ENCODE results near the gene KDM4B. TPM values are rescaled to one million over a fixed set of nuclear protein-coding genes. Genes with fewer than 3 reads are reported as not detected.
"Not testable (repeated sequence)": the region's sequence is repeated elsewhere in the genome, so short reads cannot be mapped to it uniquely, and the experiment has no call there.

KDM4B gene
- 30.9 TPM for total RNA-seq

GRCh38 chr19:4968462-4969291 lies at the start of gene KDM4B:
Gene KDM4B (plus strand): TSS chr19:4969113. CDS start chr19:5032891, 63,778 bp downstream.
- DNase-seq: peak; percentile 99

DNA sequence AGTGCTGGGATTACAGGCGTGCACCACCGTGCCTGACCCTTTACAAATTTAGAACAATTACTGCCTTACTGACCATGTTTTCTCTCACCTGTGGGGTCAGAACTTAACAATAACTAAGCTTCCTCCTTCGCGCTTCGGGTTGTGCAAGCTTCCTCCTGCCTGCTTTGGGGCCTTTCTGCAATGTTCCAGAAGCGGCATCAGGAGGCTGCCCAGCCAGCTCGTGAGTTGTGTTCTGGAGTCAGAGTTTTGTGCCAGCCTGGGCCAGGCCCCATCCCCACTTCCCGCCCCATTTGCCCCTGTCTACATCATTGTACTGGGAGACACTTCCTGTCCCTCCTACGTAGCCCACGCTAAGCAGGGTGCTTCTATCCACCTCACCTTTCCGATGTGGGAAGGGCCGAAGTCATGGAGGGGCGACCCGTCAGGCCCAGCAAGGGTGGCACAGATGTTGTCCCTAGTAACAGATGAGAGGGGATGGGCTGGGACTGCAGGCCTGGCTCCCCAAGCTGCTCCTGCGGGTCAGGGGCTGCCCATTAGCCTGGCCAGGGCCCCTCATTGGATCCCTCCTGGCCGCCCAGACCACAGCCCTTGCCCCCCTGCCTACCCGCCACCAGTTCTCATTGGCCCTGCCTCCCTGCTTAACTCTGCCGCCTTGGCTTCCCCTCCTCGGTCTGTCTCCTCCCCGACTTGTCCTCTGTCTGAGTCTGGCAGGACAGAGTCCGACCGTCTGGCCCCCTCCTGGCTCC lies 46.2 kb upstream of the KDM4B start:
- DNase-seq: no peak

- DNase-seq: no peak
Measured at GRCh38 chr19:4923276-4923747, 45.6 kb upstream of the KDM4B start.

GRCh38 chr19:4929186-4929585 lies 39.7 kb upstream of the KDM4B start:
- DNase-seq: peak; percentile 36

DNA sequence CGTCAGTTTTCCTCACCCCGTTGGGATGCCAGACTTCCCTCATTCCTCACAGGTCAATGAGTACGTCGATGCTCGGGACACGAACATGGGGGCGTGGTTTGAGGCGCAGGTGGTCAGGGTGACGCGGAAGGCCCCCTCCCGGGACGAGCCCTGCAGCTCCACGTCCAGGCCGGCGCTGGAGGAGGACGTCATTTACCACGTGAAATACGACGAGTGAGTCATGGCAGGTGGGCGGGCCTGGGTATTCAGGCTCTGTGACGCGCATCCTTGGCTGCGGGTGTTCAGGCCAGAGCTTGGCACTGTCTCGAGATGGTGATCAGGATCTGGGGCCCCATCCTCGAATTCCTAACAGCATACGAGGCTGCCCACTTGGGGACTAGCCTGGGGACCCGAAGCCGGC lies 38.2 kb upstream of the KDM4B start:
- no peak for DNase-seq

DNA sequence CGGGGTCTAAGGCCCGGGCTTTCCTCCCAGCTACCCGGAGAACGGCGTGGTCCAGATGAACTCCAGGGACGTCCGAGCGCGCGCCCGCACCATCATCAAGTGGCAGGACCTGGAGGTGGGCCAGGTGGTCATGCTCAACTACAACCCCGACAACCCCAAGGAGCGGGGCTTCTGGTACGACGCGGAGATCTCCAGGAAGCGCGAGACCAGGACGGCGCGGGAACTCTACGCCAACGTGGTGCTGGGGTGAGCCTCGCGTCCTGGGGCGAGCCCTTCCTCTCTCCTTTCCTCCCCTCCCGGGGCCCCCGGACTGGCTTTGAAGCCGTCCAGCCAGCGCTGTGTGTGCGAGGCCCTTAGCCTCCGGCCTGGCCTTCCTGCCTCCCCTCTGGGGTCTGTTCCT lies 36.2 kb upstream of the KDM4B start:
- DNase-seq: no peak

DNA sequence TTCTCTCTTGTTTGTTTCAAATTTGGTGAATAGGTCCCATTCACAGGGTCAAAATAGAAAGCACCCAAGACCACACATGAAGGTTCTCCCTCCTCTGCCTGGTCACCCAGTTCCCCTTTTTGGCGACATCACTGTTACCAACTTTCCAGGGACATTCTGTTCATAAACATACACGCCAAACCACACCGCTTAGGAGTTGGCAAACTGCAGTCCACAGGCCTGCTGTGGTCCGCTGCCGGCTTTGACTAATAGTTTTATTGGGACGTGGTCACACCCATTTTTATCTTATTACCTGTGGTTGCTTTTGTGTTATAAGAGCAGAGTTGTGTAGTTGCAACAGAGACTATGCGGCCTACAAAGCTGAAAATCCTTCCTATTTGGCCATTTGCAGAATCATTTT lies 35.4 kb upstream of the KDM4B start:
- no peak for DNase-seq

DNA sequence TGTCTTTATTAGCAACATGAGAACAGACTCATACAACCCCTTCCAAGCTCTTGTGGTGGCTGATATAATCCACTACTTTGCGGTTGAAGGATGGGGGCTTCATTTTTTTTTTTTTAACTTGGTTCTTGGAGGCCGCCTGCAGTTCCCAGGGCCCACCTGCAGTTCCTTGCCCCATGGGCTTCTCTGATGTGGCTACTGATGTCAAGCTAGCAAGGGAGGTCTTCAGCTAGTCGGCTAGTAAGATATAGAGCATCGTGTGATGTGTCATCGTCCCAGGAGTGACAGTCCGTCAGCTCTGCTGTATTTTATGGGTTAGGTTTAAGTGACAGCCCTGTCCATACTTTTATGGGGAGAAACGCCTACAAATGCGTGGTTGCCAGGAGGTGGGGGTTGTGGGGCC lies 33.5 kb upstream of the KDM4B start:
- DNase-seq: no peak

GRCh38 chr19:4937060-4937459 lies 31.9 kb upstream of the KDM4B start:
- no peak for DNase-seq

GRCh38 chr19:4938461-4938860 lies 30.5 kb upstream of the KDM4B start:
- not testable (repeated sequence) for DNase-seq

- no peak for DNase-seq
Measured at GRCh38 chr19:4939466-4939865, 29.4 kb upstream of the KDM4B start.

DNA sequence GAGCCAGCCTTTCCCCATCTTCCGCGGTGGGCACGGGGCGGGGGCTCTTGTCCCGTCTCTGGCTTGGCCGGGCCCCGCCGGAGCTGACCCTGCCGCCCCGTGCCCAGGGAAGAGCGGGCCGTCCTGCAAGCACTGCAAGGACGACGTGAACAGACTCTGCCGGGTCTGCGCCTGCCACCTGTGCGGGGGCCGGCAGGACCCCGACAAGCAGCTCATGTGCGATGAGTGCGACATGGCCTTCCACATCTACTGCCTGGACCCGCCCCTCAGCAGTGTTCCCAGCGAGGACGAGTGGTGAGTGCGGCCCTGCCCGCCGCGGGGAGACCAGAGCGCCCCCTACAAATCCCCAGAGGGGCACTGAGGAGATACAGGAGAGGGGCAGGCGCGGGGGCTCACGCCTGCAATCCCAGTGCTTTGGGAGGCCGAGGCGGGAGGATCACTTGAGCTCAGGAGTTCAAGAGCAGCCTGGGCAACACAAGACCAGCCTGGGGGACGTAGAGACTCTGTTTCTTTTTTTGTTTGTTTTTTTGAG lies 27.2 kb upstream of the KDM4B start:
- DNase-seq: not testable (repeated sequence)

DNA sequence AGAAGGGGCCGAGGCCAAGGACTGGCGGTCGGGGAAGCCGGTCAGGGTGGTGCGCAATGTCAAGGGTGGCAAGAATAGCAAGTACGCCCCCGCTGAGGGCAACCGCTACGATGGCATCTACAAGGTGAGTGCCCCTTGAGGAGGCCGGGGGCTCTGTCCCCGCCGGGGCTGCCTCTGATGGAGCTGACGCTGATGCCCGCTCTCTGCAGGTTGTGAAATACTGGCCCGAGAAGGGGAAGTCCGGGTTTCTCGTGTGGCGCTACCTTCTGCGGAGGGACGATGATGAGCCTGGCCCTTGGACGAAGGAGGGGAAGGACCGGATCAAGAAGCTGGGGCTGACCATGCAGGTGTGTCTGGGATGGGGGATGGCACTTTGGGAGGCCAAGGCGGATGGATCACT lies 18.3 kb upstream of the KDM4B start:
- DNase-seq: not testable (repeated sequence)

- DNase-seq: no peak
Measured at GRCh38 chr19:4951656-4952055, 17.3 kb upstream of the KDM4B start.

- DNase-seq: no peak
Measured at GRCh38 chr19:4952945-4953344, 16.0 kb upstream of the KDM4B start.

- DNase-seq: not testable (repeated sequence)
Measured at GRCh38 chr19:4954320-4955149, 14.4 kb upstream of the KDM4B start.

DNA sequence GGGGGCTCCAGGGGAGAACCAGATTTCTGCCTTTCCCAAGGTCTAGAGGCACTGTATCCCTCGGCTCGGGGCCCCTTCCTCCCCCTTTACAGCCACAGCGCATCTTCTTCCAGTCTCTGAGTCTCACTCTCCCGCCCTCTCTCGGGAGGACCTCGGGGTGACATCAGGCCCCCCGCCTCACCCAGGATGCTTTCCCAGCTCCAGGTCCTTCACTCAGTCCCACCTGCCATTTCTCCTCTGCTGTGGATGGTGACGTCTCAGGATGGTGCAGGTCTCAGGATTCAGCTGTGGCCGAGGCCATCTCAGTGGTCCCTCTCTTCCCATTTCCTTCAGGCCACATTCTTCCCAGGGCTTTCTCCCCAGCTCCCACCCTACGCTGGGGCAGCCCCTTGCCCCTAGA lies 13.6 kb upstream of the KDM4B start:
- no peak for DNase-seq

DNA sequence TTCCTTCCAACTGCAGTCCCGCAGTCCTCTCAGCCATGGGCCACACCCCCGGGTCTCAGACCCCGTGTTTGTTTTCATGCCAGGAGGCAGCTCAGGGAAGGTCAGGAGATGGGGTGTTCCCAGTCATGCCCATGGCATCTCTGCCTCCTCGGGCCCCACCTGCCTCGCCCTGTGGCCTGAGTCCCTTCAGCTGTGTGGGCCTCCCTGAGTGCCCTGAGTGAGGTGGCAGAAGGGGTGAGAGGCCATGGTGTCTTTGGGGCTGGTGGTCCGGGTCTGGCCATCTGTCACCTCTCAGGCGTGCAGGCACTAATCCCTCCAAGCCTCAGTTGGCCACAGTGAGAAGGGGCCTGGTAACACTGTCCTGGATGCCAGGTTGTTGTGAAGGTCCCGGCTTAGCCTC lies 10.9 kb upstream of the KDM4B start:
- DNase-seq: no peak

DNA sequence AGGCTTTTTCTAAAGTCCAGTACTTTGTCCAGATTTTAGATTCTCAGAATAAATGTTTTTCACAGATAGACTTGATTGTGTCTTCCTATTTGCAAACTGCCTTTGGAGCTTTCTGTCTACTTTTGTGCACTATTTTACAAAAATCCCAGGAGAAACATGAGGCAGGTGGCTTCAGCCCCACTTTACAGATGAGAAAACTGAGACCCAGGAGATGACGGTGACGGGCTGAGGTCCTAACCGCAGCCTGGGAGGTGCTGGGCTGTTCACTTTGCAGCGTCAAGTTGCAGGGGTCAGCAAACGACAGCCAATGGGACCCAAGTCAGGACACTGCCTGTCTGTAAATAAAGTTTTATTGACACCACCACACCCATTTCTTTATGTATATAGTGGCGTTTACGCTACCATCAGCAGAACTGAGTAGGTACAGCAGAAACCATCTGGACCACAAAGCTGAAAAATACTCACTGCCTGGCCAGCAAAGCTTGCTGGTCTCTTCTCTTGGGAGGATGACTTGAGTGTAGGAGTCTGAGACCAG lies 6.8 kb upstream of the KDM4B start:
- no peak for DNase-seq

DNA sequence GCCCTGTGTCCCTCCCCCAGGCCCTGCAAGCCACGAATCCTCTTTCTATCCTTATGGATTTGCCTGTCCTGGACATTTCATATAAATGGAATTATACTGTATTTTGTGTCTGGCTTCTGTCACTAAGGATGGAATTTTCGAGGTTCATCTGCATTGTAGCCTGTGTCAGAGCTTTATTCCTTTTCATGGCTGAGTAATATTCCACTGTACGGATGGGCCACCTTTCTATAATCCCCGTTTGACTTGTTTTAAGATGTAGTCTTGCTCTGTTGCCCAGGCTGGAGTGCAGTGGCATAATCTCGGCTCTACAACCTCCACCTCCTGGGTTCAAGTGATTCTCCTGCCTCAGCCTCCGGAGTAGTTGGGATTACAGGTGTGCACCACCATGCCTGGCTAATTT lies 3.9 kb upstream of the KDM4B start:
- no peak for DNase-seq

DNA sequence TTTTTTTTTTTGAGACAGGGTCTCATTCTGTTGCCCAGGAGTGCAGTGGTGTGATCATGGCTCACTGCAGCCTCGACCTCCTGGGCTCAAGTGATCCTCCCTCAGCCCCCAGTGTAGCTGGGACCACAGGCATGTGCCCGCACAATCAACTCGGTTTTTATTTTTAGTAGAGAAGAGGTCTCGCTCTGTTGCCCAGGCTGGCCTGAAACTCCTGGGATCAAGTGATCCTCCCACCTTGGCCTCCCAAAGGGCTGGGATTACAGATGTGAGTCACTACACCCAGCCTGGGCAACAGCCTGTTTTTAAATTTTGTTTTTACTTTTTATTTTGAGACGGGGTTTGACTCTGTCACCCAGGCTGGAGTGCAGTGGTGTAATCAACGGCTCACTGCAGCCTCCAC lies 2.3 kb upstream of the KDM4B start:
- no peak for DNase-seq
